Measurements from ENCODE around the gene GOLGA3. TPM values are rescaled to one million over a fixed set of nuclear protein-coding genes. Genes with fewer than 3 reads are reported as not detected.
A peak's percentile ranks its signal among the peaks of the same experiment; 100 is the strongest.

Gene GOLGA3
- total RNA-seq, 2 donors from 2014 or later: 70.3 to 96.5 TPM

DNA sequence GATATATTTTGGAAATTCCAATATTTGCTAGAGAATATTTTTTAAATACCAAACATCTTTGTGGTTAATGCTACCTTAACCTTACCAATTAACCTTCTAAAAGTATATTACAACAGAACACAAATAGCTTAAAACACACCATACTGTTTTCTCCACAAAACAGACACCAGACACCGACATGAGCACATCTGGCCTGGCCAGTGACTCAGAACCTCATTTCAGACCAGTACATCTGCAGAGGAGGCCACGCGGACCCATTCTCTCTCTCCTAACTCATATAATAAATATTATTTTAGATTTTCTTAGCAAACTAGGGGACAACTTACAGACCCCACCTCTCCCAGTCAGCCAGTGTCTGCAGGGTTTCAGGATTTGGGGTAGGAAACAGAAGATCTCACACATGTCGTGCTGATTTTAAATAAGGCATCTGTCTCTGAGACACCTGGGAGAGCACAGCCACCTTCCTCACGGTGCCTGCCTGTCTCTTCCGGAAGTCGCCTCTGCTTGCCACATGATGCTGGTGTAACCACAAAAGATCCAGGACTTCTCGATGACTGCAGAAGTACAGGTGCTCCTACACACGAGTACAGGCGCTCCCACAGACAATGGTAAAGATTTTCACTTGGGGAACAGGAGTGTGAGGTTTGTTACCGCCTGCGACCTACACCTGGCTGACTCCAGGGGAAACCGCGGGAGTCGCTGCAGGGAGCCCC lies 57.4 kb downstream of the GOLGA3 start:
- Histone ChIP-seq H3K9me3 (no peaks in the 10 kb centered on the region), H3K36me3 (peaks cover 14% of the 10 kb centered on the region), H3K4me3 (no peak overlapping the region), H3K27me3 (no peaks in the 10 kb centered on the region), H3K9ac (ENCODE audit: low read depth in 2 of 2, low read length in 2 of 2) (no peak overlapping the region), H3K27ac (no peak overlapping the region), H3K4me1 (no peaks in the 10 kb centered on the region)
- TF ChIP-seq, protein P1, sequence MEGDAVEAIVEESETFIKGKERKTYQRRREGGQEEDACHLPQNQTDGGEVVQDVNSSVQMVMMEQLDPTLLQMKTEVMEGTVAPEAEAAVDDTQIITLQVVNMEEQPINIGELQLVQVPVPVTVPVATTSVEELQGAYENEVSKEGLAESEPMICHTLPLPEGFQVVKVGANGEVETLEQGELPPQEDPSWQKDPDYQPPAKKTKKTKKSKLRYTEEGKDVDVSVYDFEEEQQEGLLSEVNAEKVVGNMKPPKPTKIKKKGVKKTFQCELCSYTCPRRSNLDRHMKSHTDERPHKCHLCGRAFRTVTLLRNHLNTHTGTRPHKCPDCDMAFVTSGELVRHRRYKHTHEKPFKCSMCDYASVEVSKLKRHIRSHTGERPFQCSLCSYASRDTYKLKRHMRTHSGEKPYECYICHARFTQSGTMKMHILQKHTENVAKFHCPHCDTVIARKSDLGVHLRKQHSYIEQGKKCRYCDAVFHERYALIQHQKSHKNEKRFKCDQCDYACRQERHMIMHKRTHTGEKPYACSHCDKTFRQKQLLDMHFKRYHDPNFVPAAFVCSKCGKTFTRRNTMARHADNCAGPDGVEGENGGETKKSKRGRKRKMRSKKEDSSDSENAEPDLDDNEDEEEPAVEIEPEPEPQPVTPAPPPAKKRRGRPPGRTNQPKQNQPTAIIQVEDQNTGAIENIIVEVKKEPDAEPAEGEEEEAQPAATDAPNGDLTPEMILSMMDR (IDR thresholded peaks at IDR 0.05): no peak
- DNase-seq: no peak
- intact Hi-C loops (cut with DNase I): no loop called here

DNA sequence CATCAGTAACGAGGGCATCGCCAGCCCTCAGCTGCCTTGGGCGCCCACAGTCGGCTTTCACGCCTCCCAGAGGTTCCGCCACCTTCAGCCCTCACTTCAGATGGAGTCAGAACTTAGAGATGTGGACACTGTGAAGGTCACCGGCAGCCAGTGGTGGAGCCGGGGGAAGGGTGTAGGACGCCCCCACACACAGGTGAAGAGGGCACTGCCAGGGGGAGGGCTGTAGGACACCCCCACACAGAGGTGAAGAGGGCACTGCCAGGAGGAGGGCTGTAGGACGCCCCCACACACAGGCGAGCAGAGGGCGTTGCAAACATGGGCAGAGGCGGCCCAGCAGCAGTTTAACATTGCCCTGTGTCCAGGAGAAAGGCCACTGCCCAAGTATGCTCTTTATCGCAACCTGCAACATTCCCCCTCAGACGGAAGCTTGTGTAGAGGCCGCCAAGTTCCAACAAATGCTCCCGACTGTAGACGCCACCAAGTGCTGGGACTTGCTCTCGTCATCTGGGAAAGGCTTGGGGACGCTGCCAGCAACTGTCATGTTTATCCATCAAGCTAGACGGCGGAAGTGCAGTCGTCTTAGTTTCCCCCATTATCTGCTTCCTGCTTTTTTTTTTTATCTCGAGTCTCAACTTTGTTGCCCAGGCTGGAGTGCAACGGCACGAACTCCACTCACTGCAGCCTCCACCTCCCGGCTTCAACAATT lies 62.1 kb downstream of the GOLGA3 start:
- no peak overlapping the region for H3K4me3 ChIP-seq
- no peaks in the 10 kb centered on the region for H3K9me3 ChIP-seq
- TF ChIP-seq, protein P1 (IDR thresholded peaks at IDR 0.05): no peak
- H3K27ac ChIP-seq: no peak overlapping the region
- no peaks in the 10 kb centered on the region for H3K27me3 ChIP-seq
- intact Hi-C loops (cut with DNase I): loop anchor here (10.0 kb wide), 1 partner anchor 138 kb away; no protein-coding TSS in a partner anchor
- H3K36me3 ChIP-seq: peaks cover 6% of the 10 kb centered on the region
- H3K9ac ChIP-seq (ENCODE audit: low read depth in 2 of 2, low read length in 2 of 2): no peak overlapping the region
- no peaks in the 10 kb centered on the region for H3K4me1 ChIP-seq
- DNase-seq: peak; percentile 50

DNA sequence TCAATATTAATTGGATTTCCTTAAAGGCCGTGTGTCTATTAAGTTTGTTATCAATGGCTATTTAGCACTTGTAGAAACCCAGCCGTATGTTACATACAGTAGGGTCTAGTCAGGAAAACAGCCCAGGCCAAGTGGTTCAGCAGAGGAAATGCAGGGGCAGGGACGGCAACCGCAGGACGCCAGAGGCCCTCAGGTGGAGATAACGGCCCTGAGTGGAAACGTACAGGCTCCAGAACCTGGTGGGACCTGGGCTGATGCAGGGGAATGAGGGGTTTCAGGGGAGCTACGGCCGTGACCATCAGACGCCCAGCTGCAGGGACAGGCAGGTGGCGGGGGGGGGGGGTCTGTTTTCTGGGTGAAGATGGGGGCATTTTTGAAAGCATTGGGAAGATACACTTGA lies 63.3 kb downstream of the GOLGA3 start:
- no peak overlapping the region for H3K27ac ChIP-seq
- no peak overlapping the region for H3K9ac ChIP-seq (ENCODE audit: low read depth in 2 of 2, low read length in 2 of 2)
- no peaks in the 10 kb centered on the region for H3K9me3 ChIP-seq
- H3K36me3 ChIP-seq: no peaks in the 10 kb centered on the region
- no peak overlapping the region for H3K4me3 ChIP-seq
- H3K4me1 ChIP-seq: no peaks in the 10 kb centered on the region
- intact Hi-C loops (cut with DNase I): loop anchor here (10.0 kb wide), 1 partner anchor 139 kb away; no protein-coding TSS in a partner anchor
- H3K27me3 ChIP-seq: no peaks in the 10 kb centered on the region
- DNase-seq: no peak
- TF ChIP-seq, protein P1 (IDR thresholded peaks at IDR 0.05): no peak

DNA sequence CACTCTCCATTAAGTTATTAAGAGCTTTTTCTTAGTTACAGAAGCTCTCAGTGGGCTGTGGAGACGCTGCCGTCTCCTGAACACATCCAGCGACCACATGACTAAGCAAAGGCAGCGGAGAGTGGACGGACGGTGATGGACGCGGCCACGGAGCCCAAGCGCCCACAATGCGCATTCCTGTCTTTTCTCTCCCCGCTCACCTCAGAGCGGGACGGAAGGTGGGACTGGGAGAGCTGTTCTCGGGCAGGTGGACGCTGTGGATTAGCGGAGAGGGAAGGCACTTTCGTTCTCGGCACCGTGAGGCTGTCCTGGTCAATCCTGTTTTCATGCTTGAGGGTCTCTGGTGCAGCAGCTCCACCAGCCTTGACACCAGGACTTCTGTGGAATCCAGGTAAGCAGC lies 64.4 kb downstream of the GOLGA3 start:
- intact Hi-C loops (cut with DNase I): loop anchor here (10.0 kb wide), 1 partner anchor 141 kb away; no protein-coding TSS in a partner anchor
- H3K27ac ChIP-seq: no peak overlapping the region
- H3K9ac ChIP-seq (ENCODE audit: low read depth in 2 of 2, low read length in 2 of 2): no peak overlapping the region
- H3K4me1 ChIP-seq: no peaks in the 10 kb centered on the region
- no peak overlapping the region for H3K4me3 ChIP-seq
- H3K36me3 ChIP-seq: no peaks in the 10 kb centered on the region
- no peaks in the 10 kb centered on the region for H3K27me3 ChIP-seq
- TF ChIP-seq, protein P1 (IDR thresholded peaks at IDR 0.05): no peak
- no peaks in the 10 kb centered on the region for H3K9me3 ChIP-seq
- no peak for DNase-seq

DNA sequence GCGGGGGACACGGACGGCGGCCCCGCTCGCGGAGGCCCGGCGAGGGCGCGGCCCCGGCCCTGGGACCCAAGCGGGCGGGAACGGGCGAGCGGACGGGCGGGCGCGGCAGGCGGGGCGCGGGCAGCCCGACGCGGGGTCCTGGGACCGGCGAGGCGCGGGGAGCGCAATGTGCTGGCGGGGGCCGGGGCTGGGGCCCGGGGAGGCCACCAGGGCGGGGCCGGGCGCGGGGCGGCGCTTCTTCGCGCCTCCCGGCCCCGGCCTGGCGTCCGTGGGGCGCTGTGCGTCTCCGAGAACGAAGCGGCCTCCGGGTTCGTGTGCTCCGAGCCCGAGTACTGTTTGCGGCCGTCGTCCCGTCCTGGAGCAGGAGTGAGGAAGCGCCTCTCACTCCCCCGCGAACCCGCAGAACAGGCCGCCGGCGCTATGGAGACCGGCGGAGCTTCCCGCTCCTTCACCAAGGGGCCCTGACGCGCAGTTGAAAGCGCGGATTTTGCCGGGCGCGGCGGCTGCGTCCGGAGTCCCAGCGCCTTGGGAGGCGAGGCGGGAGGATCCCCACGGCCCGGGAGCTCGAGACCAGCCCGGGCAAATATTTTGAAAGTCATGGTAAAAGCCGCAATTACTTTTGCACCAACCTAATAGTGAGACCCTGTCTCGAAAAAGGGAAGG lies 66.6 kb downstream of the GOLGA3 start:
- Histone ChIP-seq H3K9ac (ENCODE audit: low read depth in 2 of 2, low read length in 2 of 2) (peak overlapping the region; percentile 77 to 92), H3K27ac (peak overlapping the region; percentile 95), H3K4me1 (no peaks in the 10 kb centered on the region), H3K4me3 (peak overlapping the region; percentile 45), H3K36me3 (no peaks in the 10 kb centered on the region), H3K27me3 (no peaks in the 10 kb centered on the region), H3K9me3 (no peaks in the 10 kb centered on the region)
- TF ChIP-seq, protein P1 (IDR thresholded peaks at IDR 0.05): no peak
- DNase-seq: peak; percentile 84
- intact Hi-C loops (cut with DNase I): loop anchor here (10.0 kb wide), 1 partner anchor 143 kb away; no protein-coding TSS in a partner anchor
